ENCODE data around the gene CMYA5. TPM values are rescaled to one million over a fixed set of nuclear protein-coding genes. Genes with fewer than 3 reads are reported as not detected.

The CMYA5 gene
- total RNA-seq, 1 experiment from 2014 or later: 0.22 TPM

- Histone ChIP-seq H3K79me2 (ENCODE audit: insufficient read depth, low read length) (no peaks in the 10 kb centered on the region), H3K9me2 (ENCODE audit: insufficient read depth) (no peaks in the 10 kb centered on the region), H2AFZ (ENCODE audit: low read depth, low read length, poor library complexity, severe bottlenecking) (no peak overlapping the region), H3K4me2 (ENCODE audit: low read length) (peak overlapping the region; percentile 62), H3K27ac (ENCODE audit: low read depth, low read length) (peak overlapping the region; percentile 4; the same call in 1 of the 2 replicates), H3K4me1 (ENCODE audit: control insufficient read depth in 1 of 2, insufficient read depth in 2 of 2, low read length in 2 of 2) (peaks cover 6 to 17% of the 10 kb centered on the region in 2 experiments), H3K9me3 (ENCODE audit: control insufficient read depth in 1 of 2, insufficient read depth in 1 of 2, low read depth in 1 of 2, low read length in 2 of 2) (no peaks in the 10 kb centered on the region), H3K9ac (ENCODE audit: low read length) (no peak overlapping the region), H3K36me3 (ENCODE audit: control insufficient read depth in 1 of 2, insufficient read depth in 2 of 2, low read length in 2 of 2) (peaks cover 0 to 6% of the 10 kb centered on the region in 2 experiments; a peak in 1 of 4 replicates), H4K20me1 (ENCODE audit: insufficient read depth) (no peaks in the 10 kb centered on the region), H3K27me3 (ENCODE audit: insufficient read depth, low read length) (no peaks in the 10 kb centered on the region), H3K4me3 (replicated peaks in 1 of 2; ENCODE audit: low read depth in 1 of 2, low read length in 2 of 2) (no peak overlapping the region)
- BruUV-seq (replicated peaks): no TSS peak
- intact Hi-C loops (cut with micrococcal nuclease): no loop called here
- peak; percentile 30; the same call in 1 of the 2 replicates for ATAC-seq
- TF ChIP-seq CEBPB (IDR thresholded peaks at IDR 0.05; ENCODE audit: low read depth) (no peak), TCF7L2 (IDR thresholded peaks at IDR 0.05; ENCODE audit: borderline replicate concordance, extremely low read depth, insufficient read depth, insufficient read length) (no peak), EGR1 (IDR thresholded peaks at IDR 0.05; ENCODE audit: low read depth) (no peak), ZFX (IDR thresholded peaks at IDR 0.05) (no peak), JUND (IDR thresholded peaks at IDR 0.05) (no peak), CTCF (IDR thresholded peaks at IDR 0.05 in 2 of 3, conservative IDR thresholded peaks at IDR 0.05 in 1 of 3; ENCODE audit: borderline replicate concordance in 1 of 3, insufficient read depth in 1 of 3, low read depth in 2 of 3, low read length in 2 of 3) (no peak), ZBTB33 (IDR thresholded peaks at IDR 0.05; ENCODE audit: extremely low read depth, insufficient replicate concordance, low read length) (no peak), YY1 (IDR thresholded peaks at IDR 0.05; ENCODE audit: extremely low read depth, insufficient replicate concordance, low read depth, low read length) (no peak), SP1 (IDR thresholded peaks at IDR 0.05; ENCODE audit: low read depth) (no peak), POLR2AphosphoS5 (IDR thresholded peaks at IDR 0.05; ENCODE audit: low read depth, low read length) (no peak), ELF1 (IDR thresholded peaks at IDR 0.05; ENCODE audit: borderline replicate concordance, low read depth) (no peak), ZNF274 (IDR thresholded peaks at IDR 0.05; ENCODE audit: low read depth, low read length) (no peak)
- TF ChIP-seq, protein P1, sequence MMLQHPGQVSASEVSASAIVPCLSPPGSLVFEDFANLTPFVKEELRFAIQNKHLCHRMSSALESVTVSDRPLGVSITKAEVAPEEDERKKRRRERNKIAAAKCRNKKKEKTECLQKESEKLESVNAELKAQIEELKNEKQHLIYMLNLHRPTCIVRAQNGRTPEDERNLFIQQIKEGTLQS (IDR thresholded peaks at IDR 0.05): no peak
- TF ChIP-seq, protein P2, sequence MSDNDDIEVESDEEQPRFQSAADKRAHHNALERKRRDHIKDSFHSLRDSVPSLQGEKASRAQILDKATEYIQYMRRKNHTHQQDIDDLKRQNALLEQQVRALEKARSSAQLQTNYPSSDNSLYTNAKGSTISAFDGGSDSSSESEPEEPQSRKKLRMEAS (IDR thresholded peaks at IDR 0.05): no peak
- TF ChIP-seq, protein P3, sequence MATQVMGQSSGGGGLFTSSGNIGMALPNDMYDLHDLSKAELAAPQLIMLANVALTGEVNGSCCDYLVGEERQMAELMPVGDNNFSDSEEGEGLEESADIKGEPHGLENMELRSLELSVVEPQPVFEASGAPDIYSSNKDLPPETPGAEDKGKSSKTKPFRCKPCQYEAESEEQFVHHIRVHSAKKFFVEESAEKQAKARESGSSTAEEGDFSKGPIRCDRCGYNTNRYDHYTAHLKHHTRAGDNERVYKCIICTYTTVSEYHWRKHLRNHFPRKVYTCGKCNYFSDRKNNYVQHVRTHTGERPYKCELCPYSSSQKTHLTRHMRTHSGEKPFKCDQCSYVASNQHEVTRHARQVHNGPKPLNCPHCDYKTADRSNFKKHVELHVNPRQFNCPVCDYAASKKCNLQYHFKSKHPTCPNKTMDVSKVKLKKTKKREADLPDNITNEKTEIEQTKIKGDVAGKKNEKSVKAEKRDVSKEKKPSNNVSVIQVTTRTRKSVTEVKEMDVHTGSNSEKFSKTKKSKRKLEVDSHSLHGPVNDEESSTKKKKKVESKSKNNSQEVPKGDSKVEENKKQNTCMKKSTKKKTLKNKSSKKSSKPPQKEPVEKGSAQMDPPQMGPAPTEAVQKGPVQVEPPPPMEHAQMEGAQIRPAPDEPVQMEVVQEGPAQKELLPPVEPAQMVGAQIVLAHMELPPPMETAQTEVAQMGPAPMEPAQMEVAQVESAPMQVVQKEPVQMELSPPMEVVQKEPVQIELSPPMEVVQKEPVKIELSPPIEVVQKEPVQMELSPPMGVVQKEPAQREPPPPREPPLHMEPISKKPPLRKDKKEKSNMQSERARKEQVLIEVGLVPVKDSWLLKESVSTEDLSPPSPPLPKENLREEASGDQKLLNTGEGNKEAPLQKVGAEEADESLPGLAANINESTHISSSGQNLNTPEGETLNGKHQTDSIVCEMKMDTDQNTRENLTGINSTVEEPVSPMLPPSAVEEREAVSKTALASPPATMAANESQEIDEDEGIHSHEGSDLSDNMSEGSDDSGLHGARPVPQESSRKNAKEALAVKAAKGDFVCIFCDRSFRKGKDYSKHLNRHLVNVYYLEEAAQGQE (IDR thresholded peaks at IDR 0.05; ENCODE audit: low read depth): no peak
- CTCF ChIA-PET: no interaction called here
- RAD21 ChIA-PET (ENCODE audit: low non-redundant PET in 1 of 2, low total read pairs in 2 of 2, uncharacterized antibody in 2 of 2, unreplicated experiment in 2 of 2): no interaction called here
- DNase-seq (ENCODE audit: low read depth, low spot score): no peak
- POLR2A ChIA-PET: no interaction called here
Observed at GRCh38 chr5:79653843-79654242, 35.8 kb upstream of the CMYA5 start.

Measured in HCT116 (cell line).